GM12864 (cell line): ENCODE measurements around the gene CRACDL.

Source experiments
- DNase-seq: peaks from one replicate; pipeline ENCODE4 v3.0.0-alpha.2; 2011; ENCODE audit warnings: low read depth
- H3K4me3 ChIP-seq: 2 replicates; pipeline ENCODE4 v1.5.1; 2011; ENCODE audit warnings: mild to moderate bottlenecking, low read depth, low read length, control low read depth
- CTCF ChIP-seq: IDR thresholded peaks from 2 replicates; pipeline ENCODE4 v1.5.1; 2011; ENCODE audit warnings: low read depth, mild to moderate bottlenecking, moderate library complexity, low read length, control low read depth, inconsistent platforms; ENCODE audit errors: missing control alignments

Gene CRACDL

GRCh38 chr2:98807221-98807620 is 128.8 kb downstream of the CRACDL start:
- H3K4me3 ChIP-seq = no peak overlapping the region
- no peak for TF ChIP-seq CTCF
- DNase-seq = no peak

- TF ChIP-seq CTCF = no peak
- DNase-seq = no peak
- no peak overlapping the region for H3K4me3 ChIP-seq
These were observed 129.8 kb downstream of the CRACDL start for GRCh38 chr2:98806236-98806697.

GRCh38 chr2:98805412-98806171 is 130.4 kb downstream of the CRACDL start:
- TF ChIP-seq CTCF = no peak
- H3K4me3 ChIP-seq = no peak overlapping the region
- no peak for DNase-seq

GRCh38 chr2:98804736-98805135 is 131.3 kb downstream of the CRACDL start:
- no peak for TF ChIP-seq CTCF
- DNase-seq = no peak
- no peak overlapping the region for H3K4me3 ChIP-seq

GRCh38 chr2:98804265-98804650 is 131.8 kb downstream of the CRACDL start:
- no peak for DNase-seq
- no peak overlapping the region for H3K4me3 ChIP-seq
- no peak for TF ChIP-seq CTCF

GRCh38 chr2:98803405-98804264 is 132.4 kb downstream of the CRACDL start:
- no peak for DNase-seq
- no peak for TF ChIP-seq CTCF
- no peak overlapping the region for H3K4me3 ChIP-seq
